ENCODE data around the gene GET3. TPM values are rescaled to one million over a fixed set of nuclear protein-coding genes. Genes with fewer than 3 reads are reported as not detected.

The GET3 gene
- polyA plus RNA-seq, 1 of the 3 experiments (the other 2 are of a cell fraction) = 264 TPM

DNA sequence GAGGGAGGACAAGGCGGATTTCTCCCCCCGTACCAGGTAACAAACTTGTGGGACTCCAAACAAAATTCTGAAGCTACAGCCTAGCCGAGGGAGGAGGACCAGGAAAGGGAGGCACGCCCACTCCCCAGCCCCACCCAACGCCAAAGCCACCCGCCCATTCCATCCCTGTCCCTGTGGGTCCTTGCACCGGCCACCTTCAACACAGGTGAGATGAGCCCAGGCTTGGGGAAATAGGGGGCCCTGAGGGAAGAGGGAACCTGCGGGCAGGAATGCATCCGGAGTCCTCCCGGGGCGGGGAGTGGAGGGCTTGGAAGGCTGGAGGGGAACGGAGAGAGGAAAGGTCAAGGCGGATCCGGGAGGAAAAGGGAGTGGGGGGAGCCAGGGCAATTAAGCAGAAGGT lies 14.3 kb downstream of the GET3 start, which contains the start of gene BEST2:
Gene BEST2 (plus strand): TSS at position 157 of the 400 bp plus-strand sequence. CDS start 802 bp downstream, outside the sequence.
- TF ChIP-seq CHD2 (IDR thresholded peaks at IDR 0.05; ENCODE audit: low read length, partially characterized antibody) = no peak
- no peak for TF ChIP-seq NFIC (IDR thresholded peaks at IDR 0.05; ENCODE audit: borderline replicate concordance)
- TF ChIP-seq NRF1 (IDR thresholded peaks at IDR 0.05; ENCODE audit: low read depth, low read length) = no peak
- no peak for TF ChIP-seq MEF2A (IDR thresholded peaks at IDR 0.05; ENCODE audit: borderline replicate concordance, low read depth)
- TF ChIP-seq, protein P1, sequence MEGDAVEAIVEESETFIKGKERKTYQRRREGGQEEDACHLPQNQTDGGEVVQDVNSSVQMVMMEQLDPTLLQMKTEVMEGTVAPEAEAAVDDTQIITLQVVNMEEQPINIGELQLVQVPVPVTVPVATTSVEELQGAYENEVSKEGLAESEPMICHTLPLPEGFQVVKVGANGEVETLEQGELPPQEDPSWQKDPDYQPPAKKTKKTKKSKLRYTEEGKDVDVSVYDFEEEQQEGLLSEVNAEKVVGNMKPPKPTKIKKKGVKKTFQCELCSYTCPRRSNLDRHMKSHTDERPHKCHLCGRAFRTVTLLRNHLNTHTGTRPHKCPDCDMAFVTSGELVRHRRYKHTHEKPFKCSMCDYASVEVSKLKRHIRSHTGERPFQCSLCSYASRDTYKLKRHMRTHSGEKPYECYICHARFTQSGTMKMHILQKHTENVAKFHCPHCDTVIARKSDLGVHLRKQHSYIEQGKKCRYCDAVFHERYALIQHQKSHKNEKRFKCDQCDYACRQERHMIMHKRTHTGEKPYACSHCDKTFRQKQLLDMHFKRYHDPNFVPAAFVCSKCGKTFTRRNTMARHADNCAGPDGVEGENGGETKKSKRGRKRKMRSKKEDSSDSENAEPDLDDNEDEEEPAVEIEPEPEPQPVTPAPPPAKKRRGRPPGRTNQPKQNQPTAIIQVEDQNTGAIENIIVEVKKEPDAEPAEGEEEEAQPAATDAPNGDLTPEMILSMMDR (IDR thresholded peaks at IDR 0.05) = no peak
- TF ChIP-seq EZH2phosphoT487 (IDR thresholded peaks at IDR 0.05; ENCODE audit: borderline replicate concordance, low read depth) = no peak
- no peak for TF ChIP-seq YY1 (IDR thresholded peaks at IDR 0.05; ENCODE audit: low read depth)
- no peak for TF ChIP-seq ELF1 (IDR thresholded peaks at IDR 0.05)
- no peak for DNase-seq
- H3K4me3 ChIP-seq (ENCODE audit: low read depth in 2 of 2, low read length in 1 of 2) = no peak within 1 kb of the TSS
- no peak within 1 kb of the TSS for H3K9ac ChIP-seq
- H3K36me3 ChIP-seq (replicated peaks in 1 of 2; ENCODE audit: control insufficient read depth in 1 of 2, insufficient read depth in 2 of 2, low read length in 1 of 2) = peaks cover 0 to 8% of the 10 kb centered on the region in 2 experiments
- H3K9me2 ChIP-seq = no peaks in the 10 kb centered on the region
- CTCF ChIA-PET = interaction anchor here (1.3 to 23.9 kb wide), 4 partner anchors 10 to 95 kb away, joined by 3 to 273 read pairs (median 4); no protein-coding TSS in a partner anchor
- H4K20me1 ChIP-seq (ENCODE audit: insufficient read depth) = no peaks in the 10 kb centered on the region
- H3K4me1 ChIP-seq (ENCODE audit: control insufficient read depth in 1 of 2, insufficient read depth in 2 of 2, low read depth in 1 of 2, low read length in 1 of 2) = peaks cover 0 to 8% of the 10 kb centered on the region in 2 experiments
- POLR2A ChIA-PET = interaction anchor here (0.8 to 1.4 kb wide), 2 partner anchors 9 to 29 kb away, joined by 3 read pairs; no protein-coding TSS in a partner anchor
- peaks cover 40% of the 10 kb centered on the region for H3K27me3 ChIP-seq (ENCODE audit: insufficient read depth)
- no peaks in the 10 kb centered on the region for H3K9me3 ChIP-seq
- no peaks in the 10 kb centered on the region for H3K79me2 ChIP-seq (ENCODE audit: insufficient read depth)
- WGBS (ENCODE audit: low lambda C conversion rate) = 13% methylated on average over 10 of the region's 14 CpGs
- H3F3A ChIP-seq (replicated peaks; ENCODE audit: insufficient read depth) = no peaks in the 10 kb centered on the region
- no peak within 1 kb of the TSS for H2AFZ ChIP-seq (ENCODE audit: low read depth)
- H3K4me2 ChIP-seq = no peak within 1 kb of the TSS
- no peak within 1 kb of the TSS for H3K27ac ChIP-seq (ENCODE audit: low read depth in 2 of 2, low read length in 1 of 2)

DNA sequence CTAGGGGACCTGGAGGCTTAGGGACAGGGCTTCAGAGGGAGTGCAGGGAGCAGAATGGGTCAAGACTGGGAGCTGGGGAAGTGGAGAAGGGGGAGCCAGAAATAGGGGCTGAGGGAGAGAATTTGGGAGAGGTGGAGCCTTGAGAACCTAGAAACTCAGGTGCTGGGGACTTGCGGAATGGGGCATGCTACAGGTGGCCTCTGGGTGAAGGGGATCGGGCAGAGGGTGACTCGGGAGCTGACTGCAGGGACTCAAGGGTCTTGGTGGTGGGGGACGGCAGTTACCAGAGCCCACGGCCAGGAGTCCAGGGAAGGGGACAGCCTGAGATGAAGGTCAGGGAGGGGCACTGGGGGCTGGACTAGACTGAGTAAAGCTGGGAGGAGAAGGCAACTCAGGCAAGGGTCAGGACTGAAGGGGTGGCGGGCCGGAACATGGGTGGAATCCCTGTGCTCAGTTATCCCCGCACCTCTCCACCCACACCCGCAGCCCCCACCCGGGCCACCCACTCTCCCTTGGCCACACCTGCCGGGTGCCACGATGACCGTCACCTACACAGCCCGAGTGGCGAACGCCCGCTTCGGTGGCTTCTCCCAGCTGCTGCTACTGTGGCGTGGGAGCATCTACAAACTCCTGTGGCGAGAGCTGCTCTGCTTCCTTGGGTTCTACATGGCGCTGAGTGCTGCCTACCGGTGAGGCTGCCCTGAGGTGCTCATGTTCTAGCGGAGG lies 14.9 kb downstream of the GET3 start:
- 21% methylated on average over 11 of the region's 23 CpGs for WGBS (ENCODE audit: low lambda C conversion rate)
- Histone ChIP-seq H4K20me1 (ENCODE audit: insufficient read depth) (no peaks in the 10 kb centered on the region), H3K9me3 (no peaks in the 10 kb centered on the region), H3K27ac (ENCODE audit: low read depth in 2 of 2, low read length in 1 of 2) (no peak overlapping the region), H3K36me3 (replicated peaks in 1 of 2; ENCODE audit: control insufficient read depth in 1 of 2, insufficient read depth in 2 of 2, low read length in 1 of 2) (peaks cover 0 to 6% of the 10 kb centered on the region in 2 experiments), H3K27me3 (ENCODE audit: insufficient read depth) (peaks cover 40% of the 10 kb centered on the region), H3K4me2 (no peak overlapping the region), H3K4me3 (ENCODE audit: low read depth in 2 of 2, low read length in 1 of 2) (no peak overlapping the region), H3K9ac (no peak overlapping the region), H3F3A (replicated peaks; ENCODE audit: insufficient read depth) (peaks cover 1% of the 10 kb centered on the region), H3K4me1 (ENCODE audit: control insufficient read depth in 1 of 2, insufficient read depth in 2 of 2, low read depth in 1 of 2, low read length in 1 of 2) (peaks cover 0 to 8% of the 10 kb centered on the region in 2 experiments), H3K9me2 (no peaks in the 10 kb centered on the region), H3K79me2 (ENCODE audit: insufficient read depth) (no peaks in the 10 kb centered on the region), H2AFZ (ENCODE audit: low read depth) (no peak overlapping the region)
- CTCF ChIA-PET = interaction anchor here (0.6 to 23.9 kb wide), 9 partner anchors 9 to 94 kb away, joined by 3 to 273 read pairs (median 4); partner anchors contain the start of gene JUNB
- no peak for TF ChIP-seq TCF12 (IDR thresholded peaks at IDR 0.05)
- TF ChIP-seq, protein P1 (IDR thresholded peaks at IDR 0.05) = no peak
- DNase-seq = peak; percentile 42
- POLR2A ChIA-PET = interaction anchor here (0.8 to 1.4 kb wide), 2 partner anchors 10 to 30 kb away, joined by 3 read pairs; no protein-coding TSS in a partner anchor
